ENCODE measurements around the gene SMTNL2.

GRCh38 chr17:4600563-4600962 lies 16.2 kb downstream of the SMTNL2 start:
- no peak for TF ChIP-seq POLR2AphosphoS5 (IDR thresholded peaks at IDR 0.05)
- TF ChIP-seq CTCF (IDR thresholded peaks at IDR 0.05): no peak
